Small intestine (tissue), 7 donors: ENCODE measurements around the gene WIPF1. TPM values are rescaled to one million over a fixed set of nuclear protein-coding genes. Genes with fewer than 3 reads are reported as not detected.

Source experiments
- DNase-seq, 2 donors: peaks; one replicate each; pipeline versions ENCODE4 v3.0.0 to v3.0.0-alpha.2; 2013
- FAIRE-seq: peaks from 2 replicates; lab custom pipeline; 2012; peaks lifted over from hg19 to GRCh38; lab: Jason Lieb, UNC
- H3K27ac ChIP-seq, 3 donors: one replicate each; pipeline ENCODE4 v1.5.1; 2013; ENCODE audit warnings: low read length in 2 of 3, mild to moderate bottlenecking in 2 of 3, control low read depth in 1 of 3, inconsistent platforms in 1 of 3, low read depth in 1 of 3, moderate library complexity in 1 of 3
- H3K27me3 ChIP-seq, 3 donors: one replicate each; pipeline ENCODE4 v1.6.1; 2013; ENCODE audit warnings: low read length in 3 of 3, inconsistent platforms in 1 of 3; ENCODE audit not compliant: control insufficient read depth in 3 of 3, insufficient read depth in 3 of 3
- H3K36me3 ChIP-seq, 3 donors: one replicate each; pipeline ENCODE4 v1.6.1; 2013; ENCODE audit warnings: low read length in 3 of 3, inconsistent platforms in 1 of 3, low read depth in 1 of 3, mild to moderate bottlenecking in 1 of 3, moderate library complexity in 1 of 3; ENCODE audit not compliant: control insufficient read depth in 3 of 3, insufficient read depth in 2 of 3
- H3K4me1 ChIP-seq, 3 donors: one replicate each; pipeline ENCODE4 v1.6.1; 2013; ENCODE audit warnings: low read length in 2 of 3, inconsistent platforms in 1 of 3, low read depth in 1 of 3, mild to moderate bottlenecking in 1 of 3, moderate library complexity in 1 of 3; ENCODE audit not compliant: control insufficient read depth in 3 of 3, insufficient read depth in 2 of 3
- H3K4me3 ChIP-seq, 3 donors: one replicate each; pipeline ENCODE4 v1.5.1; 2013; ENCODE audit warnings: low read length in 3 of 3, control low read depth in 1 of 3, inconsistent platforms in 1 of 3, low read depth in 1 of 3, mild to moderate bottlenecking in 1 of 3, moderate library complexity in 1 of 3
- H3K9me3 ChIP-seq, 2 donors: one replicate each; pipeline ENCODE4 v1.6.1; 2013; ENCODE audit warnings: low read depth in 1 of 2, low read length in 1 of 2; ENCODE audit not compliant: control insufficient read depth in 2 of 2, insufficient read depth in 1 of 2
- WGBS, 3 donors: extraction: QIAGEN DNeasy Blood & Tissue Kit; methylation state at CpG; one replicate each; pipeline ENCODE4 v1.1.7; 2013; 5-methylcytosine and 5-hydroxymethylcytosine counted together
- polyA plus RNA-seq, 4 donors: library from polyadenylated mRNA; stranded (reverse) in 3 of 4; unstranded in 1 of 4; fragments of 200-250 nt in 3 of 4; fragments of 120-200 nt in 1 of 4; gene quantifications; one replicate each; pipeline versions ENCODE4 v1.2.1 to v1.2.3, GENCODE V29; 2013
- donor health status: healthy with polysubstance abuse.
- donor health status: control.
- donor health status: control.
- donor health status: Bipolar disorder and iron deficiency.
- donor health status: healthy.

The WIPF1 gene
- polyA plus RNA-seq, 4 donors = 3.1 to 28.9 (median 14.6) TPM

DNA sequence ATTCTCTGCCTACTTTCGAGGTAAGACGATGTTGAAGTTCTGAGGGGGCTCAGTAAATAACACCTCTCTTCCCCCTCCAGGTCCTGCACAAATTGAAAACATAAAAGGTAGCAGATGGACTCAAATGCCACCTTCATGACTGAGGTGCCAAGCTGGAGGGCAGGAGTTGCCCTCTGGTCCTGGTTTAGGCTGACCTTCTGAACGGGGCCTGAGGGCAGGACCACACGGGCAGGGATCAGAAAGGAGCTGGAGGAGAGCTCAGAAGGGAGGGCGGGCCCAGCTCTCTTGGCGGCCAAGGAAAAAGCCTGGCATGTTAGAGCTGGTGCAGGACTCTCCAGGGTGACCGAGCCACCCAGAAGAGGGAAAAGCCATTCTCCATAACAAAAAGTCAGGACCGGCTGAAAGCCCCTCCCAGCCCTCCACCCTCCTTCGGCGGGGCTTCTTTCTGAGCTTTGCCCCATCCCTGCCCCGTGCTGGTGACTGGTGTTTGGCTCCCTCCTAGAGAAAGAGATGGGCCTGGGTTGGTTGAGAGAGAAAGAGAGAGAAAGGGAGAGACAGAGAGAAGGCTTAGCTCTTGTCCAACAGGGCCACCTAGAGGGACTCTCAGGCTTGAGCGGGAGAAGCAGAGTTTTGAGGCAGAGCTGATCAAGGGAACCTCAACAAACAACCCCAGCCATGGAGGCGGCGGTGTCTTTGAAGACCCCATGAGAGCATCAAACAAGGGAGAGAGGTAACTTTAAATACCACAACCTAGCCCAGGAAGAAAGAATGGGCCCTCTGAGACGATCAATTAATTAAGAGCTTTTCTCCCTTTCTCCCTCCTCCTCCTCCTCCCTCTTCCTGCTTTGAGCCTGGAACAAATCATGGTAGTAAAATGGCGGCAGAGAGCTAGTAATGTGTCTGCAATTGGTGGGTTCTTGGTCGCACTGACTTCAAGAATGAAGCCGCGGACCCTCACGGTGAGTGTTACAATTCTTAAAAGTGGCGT lies 50.8 kb downstream of the WIPF1 start:
- Histone ChIP-seq H3K36me3 (no peaks in the 10 kb centered on the region), H3K27me3 (no peaks in the 10 kb centered on the region), H3K27ac (no peak overlapping the region), H3K4me3 (no peak overlapping the region), H3K4me1 (no peaks in the 10 kb centered on the region), H3K9me3 (no peaks in the 10 kb centered on the region)
- 81 to 83% (median 83%) methylated on average over 21 of the region's 21 CpGs for WGBS, 3 donors
- FAIRE-seq (no peak), DNase-seq (peak in 1 of 2 donors; percentile 28)

- H3K4me3 ChIP-seq = no peak overlapping the region
- H3K27ac ChIP-seq = no peak overlapping the region
- FAIRE-seq (no peak), DNase-seq (no peak)
- 23 to 70% (median 35%) methylated on average over 3 of the region's 3 CpGs for WGBS, 3 donors
- H3K9me3 ChIP-seq = no peaks in the 10 kb centered on the region
- H3K4me1 ChIP-seq = no peaks in the 10 kb centered on the region
- no peaks in the 10 kb centered on the region for H3K36me3 ChIP-seq
- no peaks in the 10 kb centered on the region for H3K27me3 ChIP-seq
Measured at GRCh38 chr2:174545240-174545639, 52.4 kb downstream of the WIPF1 start.

DNA sequence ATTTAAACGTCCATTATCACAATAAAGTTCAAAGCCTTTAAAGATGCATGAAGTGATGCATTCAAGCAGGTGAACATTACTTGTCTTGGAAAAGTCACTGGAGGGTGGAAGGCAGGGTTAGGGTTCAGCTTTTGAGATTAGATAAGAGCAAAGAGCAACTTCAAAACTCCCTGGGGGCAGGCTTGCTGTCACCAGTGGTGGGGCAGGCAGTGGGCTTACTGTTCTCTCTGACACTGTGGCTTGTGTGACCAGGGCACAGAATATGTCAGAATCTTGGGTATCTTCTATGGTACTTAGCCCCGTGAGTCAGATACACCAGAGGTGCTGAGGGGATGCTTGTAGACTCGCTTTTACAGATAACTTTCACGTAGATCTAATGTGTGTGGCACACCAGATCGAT lies 52.8 kb downstream of the WIPF1 start:
- no peak overlapping the region for H3K4me3 ChIP-seq
- WGBS, 3 donors = 44 to 77% (median 52%) methylated on average over 5 of the region's 5 CpGs
- FAIRE-seq (no peak), DNase-seq (no peak)
- no peaks in the 10 kb centered on the region for H3K36me3 ChIP-seq
- no peaks in the 10 kb centered on the region for H3K4me1 ChIP-seq
- no peaks in the 10 kb centered on the region for H3K27me3 ChIP-seq
- no peaks in the 10 kb centered on the region for H3K9me3 ChIP-seq
- no peak overlapping the region for H3K27ac ChIP-seq

- FAIRE-seq (no peak), DNase-seq (no peak)
- Histone ChIP-seq H3K27me3 (no peaks in the 10 kb centered on the region), H3K36me3 (no peaks in the 10 kb centered on the region), H3K27ac (no peak overlapping the region), H3K9me3 (no peaks in the 10 kb centered on the region), H3K4me1 (no peaks in the 10 kb centered on the region), H3K4me3 (no peak overlapping the region)
- WGBS, 3 donors = 65 to 68% (median 66%) methylated on average over 3 of the region's 3 CpGs
Measured at GRCh38 chr2:174544156-174544555, 53.4 kb downstream of the WIPF1 start.

- no peaks in the 10 kb centered on the region for H3K27me3 ChIP-seq
- no peak overlapping the region for H3K4me3 ChIP-seq
- WGBS, 3 donors = 75 to 90% (median 87%) methylated on average over 5 of the region's 5 CpGs
- FAIRE-seq (no peak), DNase-seq (no peak)
- H3K27ac ChIP-seq = no peak overlapping the region
- no peaks in the 10 kb centered on the region for H3K9me3 ChIP-seq
- no peaks in the 10 kb centered on the region for H3K36me3 ChIP-seq
- no peaks in the 10 kb centered on the region for H3K4me1 ChIP-seq
Measured at GRCh38 chr2:174540893-174541292, 56.7 kb downstream of the WIPF1 start.

DNA sequence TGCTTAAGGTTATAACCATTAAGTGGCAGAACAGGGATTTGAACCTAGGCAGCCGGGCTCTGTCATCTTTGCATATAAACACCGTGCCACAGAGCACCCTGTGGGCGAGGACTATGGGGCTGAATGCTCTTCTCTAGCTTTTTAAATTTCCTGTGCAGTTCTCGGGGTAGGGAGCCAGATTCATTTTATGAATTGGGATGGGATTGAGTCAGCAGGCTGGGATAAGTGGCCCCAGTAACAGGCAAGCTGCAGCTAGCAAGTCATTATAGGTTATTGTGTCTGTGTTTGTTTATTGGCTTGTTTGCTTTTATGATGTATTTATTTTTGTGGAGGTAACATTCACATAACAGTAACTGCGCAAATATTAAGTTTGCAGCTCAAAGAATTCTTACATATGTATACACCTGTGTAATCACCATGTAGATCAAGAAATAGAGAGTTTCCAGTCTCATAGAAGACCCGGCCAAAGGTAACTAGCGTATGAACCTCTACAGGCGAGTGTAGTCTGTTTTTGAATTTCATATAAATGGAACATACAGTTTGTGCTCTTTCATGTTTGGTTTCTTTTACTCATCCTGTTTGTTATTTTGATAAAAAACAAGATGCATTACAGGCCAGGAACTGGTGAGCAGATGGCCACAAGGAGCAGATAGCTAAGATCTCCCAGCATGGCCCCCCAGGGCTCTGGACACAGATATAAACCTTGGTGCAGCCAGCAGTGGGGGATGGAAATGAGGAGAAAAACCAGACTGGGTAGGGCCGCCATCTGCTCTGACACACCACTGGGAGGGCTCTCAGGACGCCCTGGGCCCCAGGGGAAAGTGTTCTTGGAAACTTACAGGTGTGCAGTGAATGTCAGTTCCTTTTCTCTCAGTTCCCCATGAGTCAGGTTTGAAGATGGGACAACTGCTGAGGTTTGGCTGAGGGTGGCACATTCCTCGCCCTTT lies 61.6 kb downstream of the WIPF1 start:
- H3K4me1 ChIP-seq = no peaks in the 10 kb centered on the region
- no peaks in the 10 kb centered on the region for H3K9me3 ChIP-seq
- DNase-seq (no peak), FAIRE-seq (no peak)
- no peaks in the 10 kb centered on the region for H3K27me3 ChIP-seq
- no peaks in the 10 kb centered on the region for H3K36me3 ChIP-seq
- no peak overlapping the region for H3K27ac ChIP-seq
- 84 to 88% (median 85%) methylated on average over 11 of the region's 11 CpGs for WGBS, 3 donors
- H3K4me3 ChIP-seq = no peak overlapping the region

DNA sequence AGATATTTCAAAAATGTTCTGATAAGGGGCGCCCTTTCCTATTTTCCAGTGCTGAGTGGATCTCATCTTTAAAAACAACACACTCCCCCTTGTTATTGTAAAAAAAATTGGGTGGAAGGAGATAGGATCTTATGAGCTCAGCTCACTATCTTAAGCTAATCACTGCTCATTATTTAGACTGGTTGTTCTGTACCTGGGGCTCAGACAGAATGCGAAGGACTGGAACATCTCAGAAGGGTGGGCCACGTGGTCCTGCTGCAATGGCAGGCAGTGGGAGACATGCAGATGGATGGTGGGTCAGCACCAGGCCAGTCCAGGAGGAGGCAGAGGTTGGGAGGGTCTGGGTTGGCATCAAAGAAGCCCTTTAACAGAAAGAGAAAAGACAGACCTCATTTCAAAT lies 62.5 kb downstream of the WIPF1 start:
- no peak overlapping the region for H3K4me3 ChIP-seq
- FAIRE-seq (no peak), DNase-seq (no peak)
- H3K9me3 ChIP-seq = no peaks in the 10 kb centered on the region
- no peaks in the 10 kb centered on the region for H3K4me1 ChIP-seq
- WGBS, 3 donors = 76 to 79% (median 77%) methylated on average over 3 of the region's 3 CpGs
- H3K36me3 ChIP-seq = no peaks in the 10 kb centered on the region
- H3K27ac ChIP-seq = no peak overlapping the region
- no peaks in the 10 kb centered on the region for H3K27me3 ChIP-seq

DNA sequence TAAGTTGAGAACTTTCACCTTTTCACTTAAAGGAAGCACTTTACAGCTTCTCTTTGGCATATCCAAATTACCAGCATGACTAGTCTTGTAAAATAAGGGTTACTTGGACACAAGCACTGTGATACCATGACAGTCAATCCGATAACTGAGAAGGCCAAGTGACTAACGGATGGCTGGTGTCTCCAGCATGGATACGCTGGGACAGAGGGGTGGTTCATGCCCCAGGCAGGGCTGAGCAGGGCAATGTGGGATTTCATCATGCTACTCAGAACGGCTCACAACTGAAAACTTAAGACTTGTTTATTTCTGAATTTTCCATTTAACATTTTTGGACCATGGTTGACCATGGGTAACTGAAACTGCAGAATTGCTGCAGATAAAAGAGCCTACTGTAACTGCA lies 67.7 kb downstream of the WIPF1 start:
- DNase-seq = no peak
- FAIRE-seq = no peak
- Histone ChIP-seq H3K27ac (no peak overlapping the region), H3K9me3 (peaks cover 0 to 5% of the 10 kb centered on the region in 2 donors), H3K4me1 (no peaks in the 10 kb centered on the region), H3K4me3 (no peak overlapping the region), H3K36me3 (no peaks in the 10 kb centered on the region), H3K27me3 (no peaks in the 10 kb centered on the region)
- 83 to 92% (median 88%) methylated on average over 4 of the region's 4 CpGs for WGBS, 3 donors
